Activated naive CD4-positive, alpha-beta T cell treated with anti-CD3 and anti-CD28 coated beads, Interleukin-2, amount 50 U/mL, for 24 hours (primary cell): Measurements from ENCODE around the gene CLIP2.
"Not testable (repeated sequence)": the region's sequence is repeated elsewhere in the genome, so short reads cannot be mapped to it uniquely, and the experiment has no call there.

ENCODE experiments used
- H3K27ac Mint-ChIP-seq: one replicate; pipeline ENCODE4 v1.8.0; 2021; ENCODE audit warnings: mild to moderate bottlenecking, mixed read lengths
- H3K27me3 Mint-ChIP-seq: one replicate; pipeline ENCODE4 v1.8.0; 2021; ENCODE audit warnings: mixed read lengths
- H3K36me3 Mint-ChIP-seq: one replicate; pipeline ENCODE4 v1.8.0; 2021; ENCODE audit warnings: mixed read lengths
- H3K4me1 Mint-ChIP-seq: one replicate; pipeline ENCODE4 v1.8.0; 2021; ENCODE audit warnings: mixed read lengths
- H3K4me3 Mint-ChIP-seq: one replicate; pipeline ENCODE4 v1.8.0; 2021; ENCODE audit warnings: mild to moderate bottlenecking, mixed read lengths
- H3K9me3 Mint-ChIP-seq: one replicate; pipeline ENCODE4 v1.8.0; 2021; ENCODE audit warnings: mixed read lengths

CLIP2 gene

DNA sequence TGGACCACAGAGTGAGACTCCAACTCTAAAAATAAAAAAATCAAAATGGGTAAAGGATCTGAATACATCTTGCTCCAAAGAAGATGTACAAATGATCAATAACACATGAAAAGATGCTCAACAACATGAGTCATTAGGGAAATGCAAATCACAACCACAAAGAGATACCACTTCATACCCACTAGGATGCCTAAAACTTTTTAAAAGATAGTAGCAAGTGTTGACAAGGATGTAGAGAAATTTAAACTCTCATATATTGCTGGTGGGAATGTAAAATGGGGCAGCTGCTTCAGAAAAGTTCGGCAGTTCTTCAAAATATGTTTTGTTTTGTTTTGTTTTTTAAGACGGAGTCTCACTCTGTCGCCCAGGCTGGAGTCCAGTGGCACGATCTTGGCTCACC lies 118.8 kb downstream of the CLIP2 start:
- H3K36me3 Mint-ChIP-seq, result no peaks in the 10 kb centered on the region
- no peak overlapping the region for H3K27ac Mint-ChIP-seq
- no peaks in the 10 kb centered on the region for H3K27me3 Mint-ChIP-seq
- H3K9me3 Mint-ChIP-seq, result no peaks in the 10 kb centered on the region
- no peak overlapping the region for H3K4me3 Mint-ChIP-seq
- H3K4me1 Mint-ChIP-seq, result no peaks in the 10 kb centered on the region

DNA sequence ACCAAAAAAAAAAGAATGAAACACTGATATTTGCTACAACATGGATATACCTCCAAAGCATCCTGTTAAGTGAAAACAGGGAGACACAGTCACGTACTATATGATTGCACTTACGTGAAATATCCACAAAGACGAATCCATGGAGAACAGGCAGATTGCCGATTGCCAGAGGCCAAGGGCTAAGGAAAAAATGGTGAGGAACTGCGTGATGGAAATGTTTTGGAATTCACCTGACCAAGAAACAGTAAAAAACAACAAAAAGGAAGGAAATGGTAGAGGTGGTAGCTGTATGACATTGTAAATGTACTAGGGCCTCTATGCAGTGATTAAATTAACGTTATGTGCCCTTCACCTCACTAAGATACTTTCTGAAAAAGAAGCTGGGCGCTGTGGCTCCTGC lies 120.4 kb downstream of the CLIP2 start:
- H3K9me3 Mint-ChIP-seq, result no peaks in the 10 kb centered on the region
- H3K4me3 Mint-ChIP-seq, result no peak overlapping the region
- no peak overlapping the region for H3K27ac Mint-ChIP-seq
- no peaks in the 10 kb centered on the region for H3K27me3 Mint-ChIP-seq
- no peaks in the 10 kb centered on the region for H3K4me1 Mint-ChIP-seq
- H3K36me3 Mint-ChIP-seq, result no peaks in the 10 kb centered on the region

DNA sequence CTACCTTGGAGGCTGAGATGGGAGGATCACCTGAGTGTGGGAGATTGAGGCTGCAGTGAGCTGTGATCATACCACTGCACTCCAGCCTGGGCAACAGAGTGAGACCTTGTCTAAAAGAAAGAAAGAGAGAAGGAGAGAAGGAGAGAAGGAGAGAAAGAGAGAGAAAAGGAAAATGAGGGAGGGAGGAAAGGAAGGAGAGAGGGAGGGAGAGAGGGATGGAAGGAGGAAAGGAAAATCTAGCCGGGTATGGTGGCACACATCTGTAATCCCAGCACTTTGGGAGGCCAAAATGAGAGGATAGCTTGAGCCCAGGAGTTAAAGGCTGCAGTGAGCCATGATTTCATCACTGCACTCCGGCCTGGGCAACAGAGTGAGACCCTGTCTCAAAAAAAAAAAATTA lies 121.6 kb downstream of the CLIP2 start:
- H3K4me1 Mint-ChIP-seq, result no peaks in the 10 kb centered on the region
- no peaks in the 10 kb centered on the region for H3K36me3 Mint-ChIP-seq
- no peak overlapping the region for H3K27ac Mint-ChIP-seq
- no peaks in the 10 kb centered on the region for H3K27me3 Mint-ChIP-seq
- H3K9me3 Mint-ChIP-seq, result no peaks in the 10 kb centered on the region
- no peak overlapping the region for H3K4me3 Mint-ChIP-seq

DNA sequence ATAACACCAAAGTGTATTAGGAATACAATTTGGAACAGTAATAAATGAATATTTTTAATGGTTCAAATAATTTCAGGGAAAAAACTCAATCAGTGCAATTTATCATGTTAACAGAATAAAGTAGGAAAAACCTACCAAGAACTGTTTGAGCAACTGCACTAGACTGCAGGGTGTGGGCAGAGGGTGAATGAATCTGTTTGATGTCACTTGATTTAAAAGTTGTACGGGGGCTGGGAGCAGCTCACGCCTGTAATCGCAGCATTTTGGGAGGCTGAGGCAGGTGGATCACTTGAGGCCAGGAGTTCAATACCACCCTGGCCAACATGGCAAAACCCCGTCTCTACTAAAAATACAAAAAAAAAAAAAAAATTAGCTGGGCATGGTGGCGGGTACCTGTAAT lies 122.4 kb downstream of the CLIP2 start:
- H3K36me3 Mint-ChIP-seq, result not testable (repeated sequence)

DNA sequence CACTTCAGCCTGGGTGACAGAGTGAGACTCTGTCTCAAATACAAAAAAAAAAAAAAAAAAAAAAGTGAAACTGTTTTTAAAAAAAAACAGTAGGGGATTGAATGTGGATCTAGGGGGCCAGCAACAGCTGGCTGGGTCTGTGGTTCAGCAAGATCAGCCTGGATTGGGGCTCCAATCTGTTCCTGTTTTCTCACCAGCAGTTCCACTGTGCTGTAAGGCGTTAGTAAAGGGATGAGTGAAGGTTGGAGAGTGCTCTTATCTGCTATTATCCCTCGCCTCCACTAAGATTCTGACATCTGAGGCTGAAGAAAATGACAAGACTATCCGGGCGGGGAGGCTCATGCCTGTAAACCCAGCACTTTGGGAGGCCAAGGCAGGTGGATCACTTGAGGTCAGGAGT lies 122.8 kb downstream of the CLIP2 start:
- Mint-ChIP-seq H3K4me3 (no peak overlapping the region), H3K4me1 (no peaks in the 10 kb centered on the region), H3K9me3 (no peaks in the 10 kb centered on the region), H3K27me3 (no peaks in the 10 kb centered on the region), H3K36me3 (no peaks in the 10 kb centered on the region), H3K27ac (no peak overlapping the region)

More for the DNA sequence above, 122.4 kb downstream of the CLIP2 start:
- H3K27ac Mint-ChIP-seq, H3K27me3 Mint-ChIP-seq, H3K4me1 Mint-ChIP-seq, H3K4me3 Mint-ChIP-seq, H3K9me3 Mint-ChIP-seq: not testable (repeated sequence)

DNA sequence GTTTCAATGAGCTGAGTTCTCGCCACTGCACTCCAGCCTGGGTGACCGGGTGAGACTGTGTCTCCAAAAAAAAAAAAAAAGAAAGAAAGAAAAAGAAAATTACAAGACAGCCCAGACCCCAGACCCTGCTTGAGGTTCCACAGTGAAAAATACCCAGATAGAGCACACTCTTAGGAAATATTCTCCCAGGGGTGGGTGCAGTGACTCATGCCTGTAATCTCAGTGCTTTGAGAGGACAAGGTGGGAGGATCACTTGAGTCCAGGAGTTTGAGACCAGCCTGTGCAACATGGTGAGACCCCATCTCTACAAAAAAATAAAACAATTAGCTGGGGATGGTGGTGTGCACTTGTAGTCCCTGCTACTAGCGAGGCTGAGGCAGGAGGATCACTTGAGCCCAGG lies 123.4 kb downstream of the CLIP2 start:
- Mint-ChIP-seq H3K27me3 (no peaks in the 10 kb centered on the region), H3K4me1 (no peaks in the 10 kb centered on the region), H3K36me3 (no peaks in the 10 kb centered on the region), H3K27ac (no peak overlapping the region), H3K9me3 (no peaks in the 10 kb centered on the region), H3K4me3 (no peak overlapping the region)

DNA sequence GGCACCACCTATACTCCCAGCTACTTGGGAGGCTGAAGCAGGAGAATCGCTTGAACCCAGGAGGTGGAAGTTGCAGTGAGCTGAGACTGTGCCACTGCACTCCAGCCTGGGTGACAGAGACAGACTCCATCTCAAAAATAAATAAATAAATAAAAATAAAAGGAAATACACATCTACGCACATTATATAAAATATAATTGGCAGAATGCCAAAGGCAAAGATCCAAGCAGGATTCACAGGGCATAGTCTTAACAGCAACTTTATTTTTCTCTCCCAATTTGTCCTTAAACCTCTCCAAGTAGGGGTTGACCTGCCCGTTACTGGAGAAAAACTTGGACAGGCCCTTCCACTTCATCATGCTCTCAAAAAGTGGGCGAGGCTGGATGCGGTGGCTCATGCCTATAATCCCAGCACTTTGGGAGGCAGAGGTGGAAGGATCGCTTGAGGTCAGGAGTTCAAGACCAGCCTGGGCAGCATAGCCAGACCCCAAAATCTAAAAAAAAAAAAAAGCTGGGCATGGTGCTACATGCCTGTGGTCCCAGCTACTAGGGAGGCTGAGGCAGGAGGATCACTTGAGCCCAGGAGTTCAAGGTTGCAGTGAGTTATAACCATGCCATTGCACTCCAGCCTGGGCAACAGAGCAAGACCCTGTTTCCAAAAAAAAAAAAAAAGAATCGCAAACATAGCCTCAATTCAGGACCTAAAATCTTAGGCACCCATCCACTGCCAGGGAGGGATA lies 125.6 kb downstream of the CLIP2 start:
- H3K4me3 Mint-ChIP-seq, H3K9me3 Mint-ChIP-seq: not testable (repeated sequence)

DNA sequence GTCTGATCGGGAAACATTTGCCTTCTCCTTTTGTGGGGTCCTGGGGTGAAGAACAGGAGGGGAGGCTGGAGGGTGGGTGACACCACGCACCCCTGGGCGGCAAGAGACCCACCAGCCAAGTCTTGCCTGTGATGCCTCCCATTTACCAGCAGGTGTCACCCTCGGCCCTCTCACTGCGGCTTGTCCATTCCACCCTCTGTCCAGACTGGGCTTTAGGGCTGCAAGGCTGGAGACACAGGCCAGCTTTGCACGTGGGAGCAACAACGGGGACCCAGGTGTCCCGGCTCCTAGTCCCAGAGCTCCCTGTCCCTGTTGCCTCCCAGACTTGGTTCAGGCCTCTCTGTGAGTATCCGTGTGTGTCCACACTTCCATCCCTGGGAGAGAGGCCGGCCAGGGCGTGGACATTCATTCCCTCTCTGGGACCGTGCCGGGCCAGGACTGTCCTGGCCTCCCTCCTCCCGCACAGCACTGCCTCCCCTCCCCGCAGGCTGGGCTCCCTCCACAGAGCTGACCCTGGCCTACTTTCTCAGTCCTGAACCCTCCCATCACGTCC lies 128.3 kb downstream of the CLIP2 start:
- Mint-ChIP-seq H3K4me1 (no peaks in the 10 kb centered on the region), H3K4me3 (no peak overlapping the region), H3K27me3 (no peaks in the 10 kb centered on the region), H3K9me3 (no peaks in the 10 kb centered on the region), H3K27ac (no peak overlapping the region), H3K36me3 (no peaks in the 10 kb centered on the region)

More for the DNA sequence above, 125.6 kb downstream of the CLIP2 start:
- not testable (repeated sequence) for H3K4me1 Mint-ChIP-seq, H3K27ac Mint-ChIP-seq, H3K27me3 Mint-ChIP-seq, H3K36me3 Mint-ChIP-seq

DNA sequence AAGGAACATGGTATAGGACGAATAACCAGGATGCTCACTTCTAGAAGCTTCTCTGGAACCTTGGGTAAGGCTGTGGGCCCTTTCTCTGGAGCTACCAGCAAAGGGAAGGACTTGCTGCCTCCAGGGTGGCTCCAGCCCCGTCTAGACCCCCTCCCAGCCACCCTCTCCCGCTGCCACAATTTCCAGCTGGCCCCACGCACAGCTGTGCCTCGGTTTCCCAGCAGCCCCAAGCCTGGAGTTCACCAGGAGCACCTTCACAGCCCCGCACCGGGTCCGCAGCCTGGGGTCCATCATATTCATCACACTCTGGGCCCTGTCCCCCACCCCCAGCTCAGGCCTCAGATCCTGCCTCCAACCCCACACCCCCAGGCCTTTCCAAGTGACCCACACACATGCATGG lies 128.9 kb downstream of the CLIP2 start:
- H3K27ac Mint-ChIP-seq, result no peak overlapping the region
- no peak overlapping the region for H3K4me3 Mint-ChIP-seq
- no peaks in the 10 kb centered on the region for H3K36me3 Mint-ChIP-seq
- H3K27me3 Mint-ChIP-seq, result no peaks in the 10 kb centered on the region
- no peaks in the 10 kb centered on the region for H3K9me3 Mint-ChIP-seq
- no peaks in the 10 kb centered on the region for H3K4me1 Mint-ChIP-seq

DNA sequence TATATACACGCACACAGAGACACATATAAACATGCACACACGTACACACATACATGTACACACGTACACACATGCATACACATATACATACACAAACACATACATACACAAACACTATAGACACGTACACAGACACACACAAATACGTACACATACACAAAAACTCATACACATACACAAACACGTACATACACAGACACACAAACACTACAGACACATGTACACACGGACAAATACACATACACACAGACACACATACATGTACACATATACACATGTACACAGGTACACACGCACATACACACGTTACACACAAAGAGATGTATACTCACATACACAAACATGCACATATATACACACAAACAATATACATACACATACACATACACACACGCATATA lies 129.3 kb downstream of the CLIP2 start:
- no peaks in the 10 kb centered on the region for H3K9me3 Mint-ChIP-seq
- H3K27ac Mint-ChIP-seq, result no peak overlapping the region
- no peaks in the 10 kb centered on the region for H3K27me3 Mint-ChIP-seq
- H3K4me3 Mint-ChIP-seq, result no peak overlapping the region
- no peaks in the 10 kb centered on the region for H3K36me3 Mint-ChIP-seq
- H3K4me1 Mint-ChIP-seq, result no peaks in the 10 kb centered on the region

DNA sequence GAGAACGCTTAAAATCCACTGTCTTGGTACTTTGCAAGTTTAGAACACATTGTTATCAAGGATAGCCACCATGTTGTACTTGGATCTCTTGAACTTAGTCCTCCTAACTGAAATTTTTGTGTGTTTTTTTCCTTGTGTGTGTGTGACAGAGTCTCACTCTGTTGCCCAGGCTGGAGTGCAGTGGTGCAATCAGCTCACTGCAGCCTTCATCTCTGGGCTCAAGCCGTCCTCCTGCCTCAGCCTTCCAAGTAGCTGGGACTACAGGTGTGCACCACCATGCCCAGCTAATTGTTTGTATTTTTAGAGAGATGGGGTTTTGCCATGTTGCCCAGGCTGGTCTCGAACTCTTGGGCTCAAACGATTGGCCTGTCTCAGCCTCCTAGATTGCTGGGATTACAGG lies 130.0 kb downstream of the CLIP2 start:
- H3K9me3 Mint-ChIP-seq, H3K4me1 Mint-ChIP-seq, H3K27ac Mint-ChIP-seq, H3K27me3 Mint-ChIP-seq, H3K36me3 Mint-ChIP-seq, H3K4me3 Mint-ChIP-seq: not testable (repeated sequence)

DNA sequence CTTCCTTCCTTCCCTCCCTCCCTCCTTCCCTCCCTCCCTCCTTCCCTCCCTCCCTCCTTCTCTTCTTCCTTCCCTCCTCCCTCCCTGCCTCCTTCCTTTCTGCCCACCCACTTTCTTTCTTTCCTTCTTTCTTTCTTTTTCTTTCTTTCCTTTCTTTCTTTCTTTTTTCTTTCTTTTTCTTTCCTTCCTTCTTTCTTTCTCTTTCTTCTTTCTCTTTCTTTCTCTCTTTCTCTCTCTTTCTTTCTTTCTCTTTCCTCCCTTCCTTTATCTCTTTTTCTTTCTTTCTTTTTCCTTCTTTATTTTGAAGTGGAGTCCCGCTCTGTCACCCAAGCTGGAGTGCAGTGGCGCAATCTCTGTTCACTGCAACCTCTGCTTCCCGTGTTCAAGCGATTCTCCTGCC lies 130.8 kb downstream of the CLIP2 start:
- no peak overlapping the region for H3K4me3 Mint-ChIP-seq
- no peaks in the 10 kb centered on the region for H3K4me1 Mint-ChIP-seq
- no peaks in the 10 kb centered on the region for H3K9me3 Mint-ChIP-seq
- no peak overlapping the region for H3K27ac Mint-ChIP-seq
- H3K27me3 Mint-ChIP-seq, result no peaks in the 10 kb centered on the region
- H3K36me3 Mint-ChIP-seq, result no peaks in the 10 kb centered on the region

DNA sequence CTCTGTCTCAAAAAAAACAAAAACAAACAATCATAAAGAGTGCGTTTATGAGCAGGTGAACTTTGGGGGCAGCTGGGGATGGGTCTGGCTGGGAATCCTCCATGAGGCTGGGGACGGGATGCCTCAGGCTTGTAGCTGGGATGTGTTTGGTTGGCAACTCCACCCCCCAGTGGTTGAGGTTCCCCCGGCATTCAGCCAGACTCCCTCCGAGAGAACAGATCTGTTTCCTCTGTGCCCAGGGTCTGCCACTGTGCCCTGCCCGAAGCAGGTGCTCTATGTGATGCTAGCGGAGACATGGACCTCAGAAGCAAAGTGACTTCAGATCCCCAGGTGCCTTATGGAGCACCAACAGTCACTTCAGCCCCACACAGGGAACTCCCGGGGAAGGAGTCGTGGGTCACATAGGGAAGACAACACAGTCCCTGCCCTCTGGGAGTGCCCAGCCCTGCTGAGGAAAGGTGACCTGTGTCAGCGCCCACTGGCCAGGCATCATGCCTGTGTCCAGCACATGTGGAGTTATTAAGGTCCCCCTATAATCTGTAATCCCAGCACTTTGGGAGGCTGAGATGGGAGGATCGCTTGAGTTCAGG lies 135.2 kb downstream of the CLIP2 start:
- no peaks in the 10 kb centered on the region for H3K36me3 Mint-ChIP-seq
- no peaks in the 10 kb centered on the region for H3K27me3 Mint-ChIP-seq
- H3K27ac Mint-ChIP-seq, result no peak overlapping the region
- H3K4me3 Mint-ChIP-seq, result no peak overlapping the region
- no peaks in the 10 kb centered on the region for H3K9me3 Mint-ChIP-seq
- no peaks in the 10 kb centered on the region for H3K4me1 Mint-ChIP-seq

DNA sequence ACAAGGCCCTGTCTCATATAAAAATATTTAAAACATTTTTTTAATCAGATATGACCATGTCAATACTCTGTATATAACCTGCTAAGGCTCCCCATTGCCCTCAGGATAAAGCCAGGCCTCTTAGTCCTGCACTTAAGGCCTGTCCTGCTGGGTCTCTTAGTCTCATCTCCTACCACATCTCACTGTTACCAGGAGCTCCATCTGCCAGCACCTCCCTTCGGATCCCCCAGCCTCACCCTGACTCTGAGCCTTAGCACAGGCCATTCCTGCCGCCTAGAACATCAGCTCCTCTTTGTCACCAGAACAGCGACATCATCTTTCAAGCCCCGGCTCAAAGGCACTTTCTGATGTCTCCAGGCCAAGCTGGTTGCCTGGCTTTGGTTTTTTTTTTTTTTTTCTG lies 138.8 kb downstream of the CLIP2 start:
- no peaks in the 10 kb centered on the region for H3K36me3 Mint-ChIP-seq
- H3K9me3 Mint-ChIP-seq, result no peaks in the 10 kb centered on the region
- H3K27ac Mint-ChIP-seq, result no peak overlapping the region
- H3K4me1 Mint-ChIP-seq, result no peaks in the 10 kb centered on the region
- H3K4me3 Mint-ChIP-seq, result no peak overlapping the region
- no peaks in the 10 kb centered on the region for H3K27me3 Mint-ChIP-seq

DNA sequence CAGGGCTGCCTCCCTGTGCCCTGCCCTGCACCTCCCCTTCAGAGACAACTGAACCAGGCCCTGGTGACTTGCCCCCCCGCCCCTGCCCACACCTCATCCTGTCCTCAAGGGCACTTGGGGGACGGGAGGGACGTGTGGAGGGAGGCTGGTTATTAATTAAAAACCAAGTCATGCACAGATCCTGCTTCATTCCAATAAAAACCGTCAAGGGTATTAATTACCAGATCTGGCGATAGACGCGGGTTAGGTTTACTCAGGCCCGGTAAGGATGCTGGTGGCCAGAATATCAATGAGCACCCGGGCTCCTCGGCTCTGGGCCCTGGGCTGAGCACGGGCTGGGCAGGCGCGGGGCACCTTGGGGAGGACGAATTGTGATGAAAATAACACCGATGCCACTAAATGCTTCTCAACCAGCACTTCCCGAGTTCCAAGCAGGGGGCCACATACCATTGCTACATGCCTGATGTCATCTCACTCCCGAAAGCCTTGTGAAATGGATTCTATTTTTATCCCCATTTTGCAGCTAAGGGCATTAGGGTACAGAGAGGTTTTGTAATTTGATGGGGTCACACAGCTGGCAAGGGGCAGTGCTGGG lies 140.0 kb downstream of the CLIP2 start:
- Mint-ChIP-seq H3K4me3 (no peak overlapping the region), H3K27me3 (no peaks in the 10 kb centered on the region)

DNA sequence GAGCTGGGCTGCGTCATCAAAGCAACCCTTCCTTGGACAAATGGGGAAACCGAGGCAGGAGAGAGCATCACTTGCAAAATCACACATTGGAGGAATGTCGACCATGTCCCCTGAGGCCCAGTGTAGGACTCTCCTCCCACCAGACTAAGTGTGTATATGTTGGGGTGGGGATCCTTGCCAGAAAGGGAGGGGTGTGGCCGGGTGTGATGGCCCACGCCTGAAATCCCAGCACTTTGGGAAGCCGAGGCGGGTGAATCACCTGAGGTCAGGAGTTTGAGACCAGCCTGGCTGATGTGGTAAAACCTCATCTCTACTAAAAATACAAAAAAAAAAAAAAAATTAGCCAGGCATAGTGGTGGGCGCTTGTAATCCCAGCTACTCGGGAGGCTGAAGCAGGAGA lies 141.2 kb downstream of the CLIP2 start:
- H3K4me3 Mint-ChIP-seq, H3K4me1 Mint-ChIP-seq, H3K9me3 Mint-ChIP-seq, H3K36me3 Mint-ChIP-seq, H3K27ac Mint-ChIP-seq, H3K27me3 Mint-ChIP-seq: not testable (repeated sequence)

More for the DNA sequence above, 140.0 kb downstream of the CLIP2 start:
- no peaks in the 10 kb centered on the region for H3K36me3 Mint-ChIP-seq
- no peak overlapping the region for H3K27ac Mint-ChIP-seq
- no peaks in the 10 kb centered on the region for H3K4me1 Mint-ChIP-seq
- H3K9me3 Mint-ChIP-seq, result no peaks in the 10 kb centered on the region
